DND-41 (cell line): ENCODE measurements around the gene PDE4D.

Experiments used
- ATAC-seq: fragments of 200-7000 bp; cut with Tn5 transposase; 3 replicates; pipeline ENCODE4 v1.9.1; 2021; ENCODE audit warnings: low read depth; ENCODE audit not compliant: insufficient read depth
- DNase-seq: peaks from one replicate; pipeline ENCODE4 v3.0.0-alpha.2; 2020
- H2AFZ ChIP-seq: 2 replicates; pipeline ENCODE4 v1.6.0; 2012; ENCODE audit warnings: low read depth, low read length
- H3K27ac ChIP-seq: 2 replicates; pipeline ENCODE4 v1.5.1; 2012; ENCODE audit warnings: low read length, inconsistent platforms
- H3K27me3 ChIP-seq: fragments of 200-600 bp; sonication (generic); 2 replicates; pipeline ENCODE4 v1.6.0; 2012; ENCODE audit warnings: low read length, mild to moderate bottlenecking, inconsistent platforms; ENCODE audit not compliant: insufficient read depth, poor library complexity
- H3K36me3 ChIP-seq: 2 replicates; pipeline ENCODE4 v1.5.1; 2012; ENCODE audit warnings: low read length, inconsistent platforms; ENCODE audit not compliant: insufficient read depth
- H3K4me1 ChIP-seq: 2 replicates; pipeline ENCODE4 v1.5.1; 2012; ENCODE audit warnings: mild to moderate bottlenecking, low read length; ENCODE audit not compliant: insufficient read depth
- H3K4me2 ChIP-seq: 2 replicates; pipeline ENCODE4 v1.6.0; 2012; ENCODE audit warnings: mild to moderate bottlenecking, moderate library complexity, low read length, inconsistent platforms; ENCODE audit not compliant: insufficient read depth
- H3K4me3 ChIP-seq, 2 experiments: fragments of 200-600 bp in 1 of 2; shearing (Covaris generic) in 1 of 2; 2 replicates each; pipeline ENCODE4 v1.5.1; 2012 to 2016; ENCODE audit warnings: inconsistent platforms in 2 of 2, low read length in 2 of 2, mild to moderate bottlenecking in 2 of 2, low read depth in 1 of 2, moderate library complexity in 1 of 2
- H3K79me2 ChIP-seq: 2 replicates; pipeline ENCODE4 v1.6.0; 2012; ENCODE audit warnings: low read length, inconsistent platforms; ENCODE audit not compliant: insufficient read depth
- H3K9ac ChIP-seq: 2 replicates; pipeline ENCODE4 v1.6.0; 2012; ENCODE audit warnings: low read depth, mild to moderate bottlenecking, inconsistent platforms, low read length, moderate library complexity
- H3K9me3 ChIP-seq: 2 replicates; pipeline ENCODE4 v1.5.1; 2012; ENCODE audit warnings: low read length, moderate library complexity, mild to moderate bottlenecking, inconsistent platforms; ENCODE audit not compliant: insufficient read depth, severe bottlenecking
- H4K20me1 ChIP-seq: 2 replicates; pipeline ENCODE4 v1.6.0; 2012; ENCODE audit warnings: low read length; ENCODE audit not compliant: insufficient read depth
- CTCF ChIP-seq: IDR thresholded peaks from 2 replicates; pipeline ENCODE4 v1.5.1; 2012; ENCODE audit warnings: borderline replicate concordance, low read length, moderate library complexity, mild to moderate bottlenecking; ENCODE audit not compliant: poor library complexity, severe bottlenecking; ENCODE audit errors: extremely low read depth
- EZH2 ChIP-seq: IDR thresholded peaks from 3 replicates; pipeline ENCODE4 v1.6.1; 2012; ENCODE audit warnings: borderline replicate concordance, low read depth, mild to moderate bottlenecking, moderate library complexity, low read length, inconsistent platforms; ENCODE audit not compliant: severe bottlenecking

Gene PDE4D

GRCh38 chr5:59285300-59286016 lies 608.1 kb downstream of the PDE4D start:
- no peaks in the 10 kb centered on the region for H3K9me3 ChIP-seq
- TF ChIP-seq CTCF (no peak), EZH2 (no peak)
- H4K20me1 ChIP-seq = no peaks in the 10 kb centered on the region
- no peak overlapping the region for H3K4me2 ChIP-seq
- no peak for ATAC-seq
- no peak overlapping the region for H3K4me3 ChIP-seq
- no peaks in the 10 kb centered on the region for H3K79me2 ChIP-seq
- H2AFZ ChIP-seq = no peak overlapping the region
- no peaks in the 10 kb centered on the region for H3K27me3 ChIP-seq
- H3K4me1 ChIP-seq = no peaks in the 10 kb centered on the region
- no peak overlapping the region for H3K9ac ChIP-seq
- no peaks in the 10 kb centered on the region for H3K36me3 ChIP-seq
- H3K27ac ChIP-seq = no peak overlapping the region
- DNase-seq = no peak

- ATAC-seq (no peak), DNase-seq (no peak)
- Histone ChIP-seq H3K4me1 (no peaks in the 10 kb centered on the region), H3K4me3 (no peak overlapping the region), H2AFZ (no peak overlapping the region), H4K20me1 (no peaks in the 10 kb centered on the region), H3K36me3 (no peaks in the 10 kb centered on the region), H3K4me2 (no peak overlapping the region), H3K79me2 (no peaks in the 10 kb centered on the region), H3K9me3 (no peaks in the 10 kb centered on the region), H3K27me3 (no peaks in the 10 kb centered on the region), H3K27ac (no peak overlapping the region), H3K9ac (no peak overlapping the region)
- no peak for TF ChIP-seq EZH2
- no peak for TF ChIP-seq CTCF
Observed at GRCh38 chr5:59282726-59283125, 610.8 kb downstream of the PDE4D start.

- no peak overlapping the region for H3K9ac ChIP-seq
- TF ChIP-seq CTCF (no peak), EZH2 (no peak)
- no peaks in the 10 kb centered on the region for H3K27me3 ChIP-seq
- ATAC-seq = no peak
- no peak overlapping the region for H3K27ac ChIP-seq
- no peaks in the 10 kb centered on the region for H3K36me3 ChIP-seq
- H3K79me2 ChIP-seq = no peaks in the 10 kb centered on the region
- no peaks in the 10 kb centered on the region for H3K4me1 ChIP-seq
- H3K4me3 ChIP-seq = no peak overlapping the region
- DNase-seq = no peak
- no peak overlapping the region for H3K4me2 ChIP-seq
- no peaks in the 10 kb centered on the region for H3K9me3 ChIP-seq
- no peak overlapping the region for H2AFZ ChIP-seq
- H4K20me1 ChIP-seq = no peaks in the 10 kb centered on the region
Observed at GRCh38 chr5:59279979-59280378, 613.5 kb downstream of the PDE4D start.

GRCh38 chr5:59276917-59277372 lies 616.6 kb downstream of the PDE4D start:
- H3K27me3 ChIP-seq = no peaks in the 10 kb centered on the region
- no peak for ATAC-seq
- H3K9ac ChIP-seq = no peak overlapping the region
- H4K20me1 ChIP-seq = no peaks in the 10 kb centered on the region
- H2AFZ ChIP-seq = no peak overlapping the region
- no peaks in the 10 kb centered on the region for H3K9me3 ChIP-seq
- DNase-seq = no peak
- no peak overlapping the region for H3K4me3 ChIP-seq
- no peak for TF ChIP-seq CTCF
- H3K27ac ChIP-seq = no peak overlapping the region
- no peaks in the 10 kb centered on the region for H3K36me3 ChIP-seq
- H3K79me2 ChIP-seq = no peaks in the 10 kb centered on the region
- no peak overlapping the region for H3K4me2 ChIP-seq
- no peaks in the 10 kb centered on the region for H3K4me1 ChIP-seq
